ENCODE data around the gene SCFD2.
"Not testable (repeated sequence)": the region's sequence is repeated elsewhere in the genome, so short reads cannot be mapped to it uniquely, and the experiment has no call there.

The SCFD2 gene

GRCh38 chr4:53267026-53267425, 98.8 kb downstream of the SCFD2 start:
- no peaks in the 10 kb centered on the region for H3K9me3 ChIP-seq (ENCODE audit: control insufficient read depth, low read length)
- no peak overlapping the region for H3K27ac ChIP-seq (ENCODE audit: insufficient read depth, low read length, poor library complexity, severe bottlenecking)
- peaks cover 3% of the 10 kb centered on the region for H3K36me3 ChIP-seq (ENCODE audit: control insufficient read depth, insufficient read depth, low read length)
- no peaks in the 10 kb centered on the region for H3K27me3 ChIP-seq (replicated peaks; ENCODE audit: control insufficient read depth, insufficient read depth, low read length, poor library complexity, severe bottlenecking)
- DNase-seq: no peak
- no peaks in the 10 kb centered on the region for H3K4me1 ChIP-seq (ENCODE audit: control insufficient read depth, insufficient read depth, low read length, poor library complexity, severe bottlenecking)
- H3K4me3 ChIP-seq (ENCODE audit: insufficient read depth, low read depth, low read length, poor library complexity, severe bottlenecking): no peak overlapping the region

- H3K36me3 ChIP-seq (ENCODE audit: control insufficient read depth, insufficient read depth, low read length); H3K27me3 ChIP-seq (replicated peaks; ENCODE audit: control insufficient read depth, insufficient read depth, low read length, poor library complexity, severe bottlenecking); H3K9me3 ChIP-seq (ENCODE audit: control insufficient read depth, low read length); DNase-seq; H3K4me1 ChIP-seq (ENCODE audit: control insufficient read depth, insufficient read depth, low read length, poor library complexity, severe bottlenecking); H3K4me3 ChIP-seq (ENCODE audit: insufficient read depth, low read depth, low read length, poor library complexity, severe bottlenecking); H3K27ac ChIP-seq (ENCODE audit: insufficient read depth, low read length, poor library complexity, severe bottlenecking): not testable (repeated sequence)
Observed at GRCh38 chr4:53255986-53256385, 109.9 kb downstream of the SCFD2 start.

- no peak overlapping the region for H3K27ac ChIP-seq (ENCODE audit: insufficient read depth, low read length, poor library complexity, severe bottlenecking)
- H3K9me3 ChIP-seq (ENCODE audit: control insufficient read depth, low read length): no peaks in the 10 kb centered on the region
- no peak for DNase-seq
- H3K4me1 ChIP-seq (ENCODE audit: control insufficient read depth, insufficient read depth, low read length, poor library complexity, severe bottlenecking): no peaks in the 10 kb centered on the region
- H3K36me3 ChIP-seq (ENCODE audit: control insufficient read depth, insufficient read depth, low read length): no peaks in the 10 kb centered on the region
- no peaks in the 10 kb centered on the region for H3K27me3 ChIP-seq (replicated peaks; ENCODE audit: control insufficient read depth, insufficient read depth, low read length, poor library complexity, severe bottlenecking)
- no peak overlapping the region for H3K4me3 ChIP-seq (ENCODE audit: insufficient read depth, low read depth, low read length, poor library complexity, severe bottlenecking)
Observed at GRCh38 chr4:53240573-53240972, 125.3 kb downstream of the SCFD2 start.

GRCh38 chr4:53238352-53238751, 127.5 kb downstream of the SCFD2 start:
- not testable (repeated sequence) for H3K27ac ChIP-seq (ENCODE audit: insufficient read depth, low read length, poor library complexity, severe bottlenecking); H3K9me3 ChIP-seq (ENCODE audit: control insufficient read depth, low read length); H3K4me1 ChIP-seq (ENCODE audit: control insufficient read depth, insufficient read depth, low read length, poor library complexity, severe bottlenecking); H3K36me3 ChIP-seq (ENCODE audit: control insufficient read depth, insufficient read depth, low read length); H3K4me3 ChIP-seq (ENCODE audit: insufficient read depth, low read depth, low read length, poor library complexity, severe bottlenecking); DNase-seq; H3K27me3 ChIP-seq (replicated peaks; ENCODE audit: control insufficient read depth, insufficient read depth, low read length, poor library complexity, severe bottlenecking)

GRCh38 chr4:53237811-53238210, 128.1 kb downstream of the SCFD2 start:
- not testable (repeated sequence) for H3K36me3 ChIP-seq (ENCODE audit: control insufficient read depth, insufficient read depth, low read length); H3K4me3 ChIP-seq (ENCODE audit: insufficient read depth, low read depth, low read length, poor library complexity, severe bottlenecking); DNase-seq; H3K27ac ChIP-seq (ENCODE audit: insufficient read depth, low read length, poor library complexity, severe bottlenecking); H3K27me3 ChIP-seq (replicated peaks; ENCODE audit: control insufficient read depth, insufficient read depth, low read length, poor library complexity, severe bottlenecking); H3K9me3 ChIP-seq (ENCODE audit: control insufficient read depth, low read length); H3K4me1 ChIP-seq (ENCODE audit: control insufficient read depth, insufficient read depth, low read length, poor library complexity, severe bottlenecking)

- H3K27ac ChIP-seq (ENCODE audit: insufficient read depth, low read length, poor library complexity, severe bottlenecking); H3K4me3 ChIP-seq (ENCODE audit: insufficient read depth, low read depth, low read length, poor library complexity, severe bottlenecking); H3K4me1 ChIP-seq (ENCODE audit: control insufficient read depth, insufficient read depth, low read length, poor library complexity, severe bottlenecking); H3K36me3 ChIP-seq (ENCODE audit: control insufficient read depth, insufficient read depth, low read length); H3K27me3 ChIP-seq (replicated peaks; ENCODE audit: control insufficient read depth, insufficient read depth, low read length, poor library complexity, severe bottlenecking); DNase-seq; H3K9me3 ChIP-seq (ENCODE audit: control insufficient read depth, low read length): not testable (repeated sequence)
Observed at GRCh38 chr4:53236624-53237023, 129.2 kb downstream of the SCFD2 start.

- Histone ChIP-seq H3K36me3 (ENCODE audit: control insufficient read depth, insufficient read depth, low read length) (no peaks in the 10 kb centered on the region), H3K4me1 (ENCODE audit: control insufficient read depth, insufficient read depth, low read length, poor library complexity, severe bottlenecking) (no peaks in the 10 kb centered on the region), H3K27me3 (replicated peaks; ENCODE audit: control insufficient read depth, insufficient read depth, low read length, poor library complexity, severe bottlenecking) (no peaks in the 10 kb centered on the region), H3K27ac (ENCODE audit: insufficient read depth, low read length, poor library complexity, severe bottlenecking) (no peak overlapping the region), H3K4me3 (ENCODE audit: insufficient read depth, low read depth, low read length, poor library complexity, severe bottlenecking) (no peak overlapping the region), H3K9me3 (ENCODE audit: control insufficient read depth, low read length) (no peaks in the 10 kb centered on the region)
- no peak for DNase-seq
Observed at GRCh38 chr4:53235547-53235946, 130.3 kb downstream of the SCFD2 start.

- Histone ChIP-seq H3K36me3 (ENCODE audit: control insufficient read depth, insufficient read depth, low read length) (no peaks in the 10 kb centered on the region), H3K27me3 (replicated peaks; ENCODE audit: control insufficient read depth, insufficient read depth, low read length, poor library complexity, severe bottlenecking) (no peaks in the 10 kb centered on the region), H3K4me3 (ENCODE audit: insufficient read depth, low read depth, low read length, poor library complexity, severe bottlenecking) (no peak overlapping the region), H3K9me3 (ENCODE audit: control insufficient read depth, low read length) (no peaks in the 10 kb centered on the region), H3K4me1 (ENCODE audit: control insufficient read depth, insufficient read depth, low read length, poor library complexity, severe bottlenecking) (no peaks in the 10 kb centered on the region), H3K27ac (ENCODE audit: insufficient read depth, low read length, poor library complexity, severe bottlenecking) (no peak overlapping the region)
- DNase-seq: no peak
Observed at GRCh38 chr4:53234669-53235068, 131.2 kb downstream of the SCFD2 start.

- no peaks in the 10 kb centered on the region for H3K4me1 ChIP-seq (ENCODE audit: control insufficient read depth, insufficient read depth, low read length, poor library complexity, severe bottlenecking)
- H3K27me3 ChIP-seq (replicated peaks; ENCODE audit: control insufficient read depth, insufficient read depth, low read length, poor library complexity, severe bottlenecking): no peaks in the 10 kb centered on the region
- H3K36me3 ChIP-seq (ENCODE audit: control insufficient read depth, insufficient read depth, low read length): no peaks in the 10 kb centered on the region
- H3K4me3 ChIP-seq (ENCODE audit: insufficient read depth, low read depth, low read length, poor library complexity, severe bottlenecking): no peak overlapping the region
- H3K27ac ChIP-seq (ENCODE audit: insufficient read depth, low read length, poor library complexity, severe bottlenecking): no peak overlapping the region
- DNase-seq: no peak
- no peaks in the 10 kb centered on the region for H3K9me3 ChIP-seq (ENCODE audit: control insufficient read depth, low read length)
Observed at GRCh38 chr4:53234111-53234510, 131.8 kb downstream of the SCFD2 start.

- H3K36me3 ChIP-seq (ENCODE audit: control insufficient read depth, insufficient read depth, low read length): no peaks in the 10 kb centered on the region
- no peaks in the 10 kb centered on the region for H3K27me3 ChIP-seq (replicated peaks; ENCODE audit: control insufficient read depth, insufficient read depth, low read length, poor library complexity, severe bottlenecking)
- H3K9me3 ChIP-seq (ENCODE audit: control insufficient read depth, low read length): no peaks in the 10 kb centered on the region
- H3K4me3 ChIP-seq (ENCODE audit: insufficient read depth, low read depth, low read length, poor library complexity, severe bottlenecking): no peak overlapping the region
- H3K27ac ChIP-seq (ENCODE audit: insufficient read depth, low read length, poor library complexity, severe bottlenecking): no peak overlapping the region
- no peak for DNase-seq
- no peaks in the 10 kb centered on the region for H3K4me1 ChIP-seq (ENCODE audit: control insufficient read depth, insufficient read depth, low read length, poor library complexity, severe bottlenecking)
Observed at GRCh38 chr4:53233114-53233795, 132.6 kb downstream of the SCFD2 start.
